Activated gamma-delta T cell treated with Interleukin-2 at 50 U/mL for 16 hours (primary cell): ENCODE data around the gene TOMM20.
"Not testable (repeated sequence)": the region's sequence is repeated elsewhere in the genome, so short reads cannot be mapped to it uniquely, and the experiment has no call there.

Source experiments
- DNase-seq: peaks from one replicate; pipeline ENCODE4 v3.0.0-alpha.2; 2020

TOMM20 gene

GRCh38 chr1:235128456-235129328, at the start of gene TOMM20:
Gene TOMM20 (minus strand): TSS chr1:235128837. CDS start chr1:235128715, 122 bp downstream.
- peak; percentile 89 for DNase-seq

- no peak for DNase-seq
Observed at GRCh38 chr1:235176486-235176885, 47.8 kb upstream of the TOMM20 start.

- DNase-seq, result no peak
Observed at GRCh38 chr1:235169986-235170385, 41.3 kb upstream of the TOMM20 start.

- no peak for DNase-seq
Observed at GRCh38 chr1:235168375-235168774, 39.7 kb upstream of the TOMM20 start.

GRCh38 chr1:235161685-235162327, 33.2 kb upstream of the TOMM20 start:
- DNase-seq, result no peak

GRCh38 chr1:235160957-235161684, 32.5 kb upstream of the TOMM20 start, which contains the start of gene RBM34:
Gene RBM34 (minus strand): TSS chr1:235161250. CDS start chr1:235161226, 24 bp downstream.
- DNase-seq, result peak; percentile 92

GRCh38 chr1:235160383-235160956, 31.8 kb upstream of the TOMM20 start:
- peak; percentile 32 for DNase-seq

GRCh38 chr1:235159930-235160329, 31.3 kb upstream of the TOMM20 start:
- DNase-seq, result not testable (repeated sequence)

GRCh38 chr1:235159284-235159683, 30.6 kb upstream of the TOMM20 start:
- not testable (repeated sequence) for DNase-seq

GRCh38 chr1:235158680-235159079, 30.0 kb upstream of the TOMM20 start:
- no peak for DNase-seq

GRCh38 chr1:235157150-235157549, 28.5 kb upstream of the TOMM20 start:
- no peak for DNase-seq

GRCh38 chr1:235156740-235157139, 28.1 kb upstream of the TOMM20 start:
- no peak for DNase-seq

- no peak for DNase-seq
Observed at GRCh38 chr1:235156265-235156664, 27.6 kb upstream of the TOMM20 start.

GRCh38 chr1:235152235-235152634, 23.6 kb upstream of the TOMM20 start:
- DNase-seq, result no peak

GRCh38 chr1:235151033-235151432, 22.4 kb upstream of the TOMM20 start:
- DNase-seq, result no peak

GRCh38 chr1:235149824-235150223, 21.2 kb upstream of the TOMM20 start:
- DNase-seq, result no peak

GRCh38 chr1:235147269-235147668, 18.6 kb upstream of the TOMM20 start:
- no peak for DNase-seq

- no peak for DNase-seq
Observed at GRCh38 chr1:235145639-235146038, 17.0 kb upstream of the TOMM20 start.

- DNase-seq, result no peak
Observed at GRCh38 chr1:235142991-235143390, 14.4 kb upstream of the TOMM20 start.

GRCh38 chr1:235139315-235139714, 10.7 kb upstream of the TOMM20 start:
- DNase-seq, result no peak

GRCh38 chr1:235138821-235139220, 10.2 kb upstream of the TOMM20 start:
- no peak for DNase-seq

- DNase-seq, result no peak
Observed at GRCh38 chr1:235136111-235136510, 7.5 kb upstream of the TOMM20 start.

- DNase-seq, result no peak
Observed at GRCh38 chr1:235134171-235134570, 5.5 kb upstream of the TOMM20 start.
